CD4-positive, alpha-beta T cell treated with Interleukin-4 for 4 hours (primary cell): ENCODE measurements around the gene APOBEC2.
A peak's percentile ranks its signal among the peaks of the same experiment; 100 is the strongest.

Experiments
- DNase-seq: peaks from one replicate; pipeline ENCODE4 v3.0.0-alpha.2; 2020

APOBEC2 gene

DNA sequence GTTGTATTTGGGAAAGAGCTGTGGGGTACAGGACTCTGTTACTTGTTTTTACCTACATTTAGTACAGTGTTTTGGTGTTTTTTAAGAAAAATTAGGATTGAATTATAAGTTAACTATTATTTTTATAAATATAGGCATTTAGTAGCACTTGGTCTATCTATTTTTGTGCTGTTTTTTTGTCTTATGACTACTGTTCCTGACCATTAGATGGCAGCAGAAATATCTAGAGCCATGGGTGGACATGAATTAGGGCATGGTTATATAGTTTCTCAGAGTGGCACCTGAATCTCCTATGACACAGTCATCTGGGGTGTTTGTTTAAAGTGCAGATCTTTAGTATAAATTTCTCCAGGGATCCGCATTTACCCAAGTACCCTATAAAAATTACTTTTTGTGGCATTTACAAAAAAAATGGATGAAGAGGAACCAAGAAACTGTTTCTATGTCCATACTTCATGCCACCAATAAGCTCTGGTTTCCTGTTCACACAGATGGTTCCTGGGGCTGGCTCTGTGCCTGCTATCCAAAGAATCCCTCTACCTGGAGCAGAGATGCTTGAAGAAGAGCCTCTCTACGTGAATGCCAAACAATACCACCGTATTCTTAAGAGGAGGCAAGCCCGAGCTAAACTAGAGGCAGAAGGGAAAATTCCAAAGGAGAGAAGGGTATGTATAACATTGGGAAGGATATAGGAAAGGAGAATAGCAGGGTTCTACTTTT lies 39.6 kb downstream of the APOBEC2 start:
- peak; percentile 22 for DNase-seq

GRCh38 chr6:41093729-41094128 lies 40.7 kb downstream of the APOBEC2 start:
- DNase-seq: no peak

DNA sequence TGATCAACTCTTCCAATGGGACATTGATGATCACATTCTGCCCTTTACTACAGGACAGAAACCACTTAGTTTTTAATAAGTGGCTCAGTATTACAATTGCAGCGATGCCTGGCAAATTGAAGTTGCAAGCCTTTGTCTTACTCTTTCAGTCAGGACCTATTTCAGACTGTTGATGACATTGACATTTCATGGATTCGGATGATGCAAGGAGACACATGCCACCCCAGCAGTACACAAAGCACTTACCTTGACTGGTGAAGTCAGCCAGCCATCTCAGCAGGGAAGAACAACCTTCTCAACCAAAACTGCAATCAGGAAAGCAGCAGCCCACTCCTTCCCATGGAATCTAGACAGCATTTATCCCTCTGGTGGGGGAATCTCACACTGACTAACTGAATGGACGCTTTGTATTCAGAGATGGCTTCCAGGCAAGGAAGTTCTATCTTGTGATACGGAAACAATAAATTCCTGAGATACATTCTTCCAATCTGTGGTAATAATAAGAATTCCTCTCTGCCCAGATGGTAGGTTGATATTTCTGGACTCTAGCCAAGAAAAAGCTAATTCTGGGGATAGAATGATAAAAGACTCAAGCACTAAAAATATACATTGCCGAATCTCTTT lies 44.6 kb downstream of the APOBEC2 start:
- no peak for DNase-seq

DNA sequence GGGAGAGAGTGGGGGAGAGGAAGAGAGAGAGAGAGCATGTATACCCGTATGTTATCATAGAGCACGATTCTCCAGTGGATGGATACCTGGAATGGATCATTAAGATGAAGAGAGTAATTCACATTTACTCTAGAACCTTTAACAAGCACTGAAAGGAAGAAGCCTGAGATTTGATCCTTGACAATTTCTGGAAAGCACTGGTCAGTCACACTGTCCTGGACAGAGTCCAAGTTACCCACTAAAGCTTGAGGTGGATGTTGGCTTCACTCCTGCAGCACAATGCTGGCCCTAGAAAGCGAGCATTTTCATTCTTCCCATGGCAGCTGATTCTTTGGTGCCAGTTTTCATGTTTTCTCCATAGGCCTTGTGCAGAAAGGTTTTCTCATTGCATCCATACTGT lies 45.4 kb downstream of the APOBEC2 start:
- DNase-seq: no peak

DNA sequence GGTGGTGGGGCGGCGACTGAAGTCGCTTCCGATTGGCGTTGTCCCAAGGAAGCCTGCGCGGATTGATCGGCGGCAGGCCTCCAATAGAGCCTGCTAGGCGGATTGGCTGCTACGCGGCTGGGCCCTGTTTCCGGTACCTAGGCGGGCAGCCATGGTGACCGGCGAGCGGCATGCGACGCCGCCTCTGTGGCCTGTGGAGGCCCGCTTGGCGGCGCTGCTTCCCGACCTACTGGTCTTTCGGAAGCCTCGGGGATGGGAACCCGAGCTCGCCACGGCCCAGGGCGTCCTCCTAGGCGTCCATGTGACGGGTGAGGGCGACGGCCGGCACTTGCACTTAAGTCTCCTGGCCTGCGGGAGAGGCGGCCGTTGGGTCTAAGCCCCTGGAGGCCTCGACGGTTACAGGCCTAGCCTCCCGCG lies 47.9 kb downstream of the APOBEC2 start:
- DNase-seq: no peak

DNA sequence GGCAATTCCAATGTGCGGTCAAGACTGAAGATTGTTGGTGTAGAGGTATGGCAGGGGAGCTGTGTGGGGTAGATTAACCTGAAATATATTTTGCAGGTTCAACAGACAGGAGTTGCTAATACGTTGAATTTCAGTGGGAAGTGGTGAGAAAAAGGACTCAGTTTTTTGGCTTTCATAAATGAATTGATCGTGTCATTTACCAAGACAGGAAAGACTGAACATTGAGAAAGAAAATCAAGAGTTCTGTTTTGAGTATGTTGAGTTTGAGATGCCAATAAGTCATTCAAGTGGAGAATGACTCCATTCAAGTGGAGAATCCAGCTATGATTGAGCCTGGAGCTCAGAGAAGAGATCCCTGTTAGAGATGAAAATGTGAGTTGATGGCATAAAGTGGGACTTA lies 50.8 kb downstream of the APOBEC2 start:
- DNase-seq: no peak

DNA sequence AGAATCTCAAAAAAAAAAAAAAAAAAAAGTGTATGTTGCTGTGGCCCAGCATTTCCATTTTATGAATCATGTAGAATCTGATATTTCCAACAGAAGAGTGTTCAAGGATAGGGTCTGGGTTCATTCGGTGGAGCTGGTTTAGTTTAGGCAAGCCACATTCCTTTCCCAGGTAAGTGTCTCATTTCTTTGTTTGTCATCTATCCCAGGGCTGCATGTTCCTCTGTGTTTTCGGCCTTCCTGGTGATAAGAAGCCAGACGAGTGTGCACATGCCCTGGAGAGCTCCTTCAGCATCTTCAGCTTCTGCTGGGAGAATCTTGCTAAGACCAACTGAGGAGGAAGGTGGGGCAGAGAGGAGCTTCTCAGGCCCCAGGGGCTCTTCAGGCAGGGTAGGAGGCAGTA lies 58.0 kb downstream of the APOBEC2 start:
- DNase-seq: no peak
